GM18505 (cell line): Measurements from ENCODE around the gene PHACTR3.

ENCODE experiments used
- ATAC-seq: cut with Tn5 transposase; IDR thresholded peaks from one replicate; pipeline ENCODE4 v1.9.1; 2021; ENCODE audit not compliant: unreplicated experiment
- POLR2A ChIP-seq: IDR thresholded peaks from 4 replicates; pipeline ENCODE4 v1.6.1; 2011; ENCODE audit warnings: borderline replicate concordance; ENCODE audit not compliant: insufficient read depth, insufficient read length; ENCODE audit errors: extremely low read depth

PHACTR3 gene

DNA sequence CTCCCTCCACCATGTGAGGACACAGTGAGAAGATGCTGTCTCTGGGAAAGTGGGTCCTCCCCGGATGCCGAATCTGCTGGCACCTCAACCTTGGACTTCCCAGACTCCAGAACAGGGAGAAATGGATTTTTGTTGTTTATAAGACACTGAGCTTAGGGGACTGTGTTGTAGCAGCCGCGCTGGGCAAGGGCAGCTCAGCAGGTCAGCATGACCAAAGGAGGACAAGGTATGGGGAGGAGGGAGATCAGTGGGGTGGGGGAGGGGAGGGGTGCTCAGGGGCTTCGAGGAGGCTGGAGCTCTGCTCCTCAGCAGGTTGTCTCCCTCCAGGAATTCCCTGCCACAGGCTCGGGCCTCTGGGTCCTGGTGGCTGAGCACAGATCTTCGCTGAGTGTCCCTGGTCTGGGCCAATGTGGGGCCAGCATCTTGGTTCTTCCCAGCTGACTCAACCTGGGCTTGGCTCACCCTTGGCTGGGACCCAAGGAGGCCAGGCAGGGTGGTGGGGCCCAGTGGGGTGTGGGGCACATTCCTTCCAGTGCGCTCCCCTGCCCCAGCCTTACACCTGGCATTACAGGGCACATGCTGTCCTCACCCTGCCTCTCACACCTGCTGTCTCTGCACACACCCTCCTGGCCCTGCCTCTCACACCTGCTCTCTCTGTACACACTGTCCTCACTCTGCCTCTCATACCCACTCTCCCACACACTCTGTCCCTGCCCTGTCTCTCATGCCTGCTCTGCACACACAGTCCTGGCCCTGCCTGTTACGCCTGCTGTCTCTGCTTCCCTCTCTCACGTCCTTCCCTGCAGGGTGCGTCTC lies 221.8 kb downstream of the PHACTR3 start:
- no peak for TF ChIP-seq POLR2A
- no peak for ATAC-seq

DNA sequence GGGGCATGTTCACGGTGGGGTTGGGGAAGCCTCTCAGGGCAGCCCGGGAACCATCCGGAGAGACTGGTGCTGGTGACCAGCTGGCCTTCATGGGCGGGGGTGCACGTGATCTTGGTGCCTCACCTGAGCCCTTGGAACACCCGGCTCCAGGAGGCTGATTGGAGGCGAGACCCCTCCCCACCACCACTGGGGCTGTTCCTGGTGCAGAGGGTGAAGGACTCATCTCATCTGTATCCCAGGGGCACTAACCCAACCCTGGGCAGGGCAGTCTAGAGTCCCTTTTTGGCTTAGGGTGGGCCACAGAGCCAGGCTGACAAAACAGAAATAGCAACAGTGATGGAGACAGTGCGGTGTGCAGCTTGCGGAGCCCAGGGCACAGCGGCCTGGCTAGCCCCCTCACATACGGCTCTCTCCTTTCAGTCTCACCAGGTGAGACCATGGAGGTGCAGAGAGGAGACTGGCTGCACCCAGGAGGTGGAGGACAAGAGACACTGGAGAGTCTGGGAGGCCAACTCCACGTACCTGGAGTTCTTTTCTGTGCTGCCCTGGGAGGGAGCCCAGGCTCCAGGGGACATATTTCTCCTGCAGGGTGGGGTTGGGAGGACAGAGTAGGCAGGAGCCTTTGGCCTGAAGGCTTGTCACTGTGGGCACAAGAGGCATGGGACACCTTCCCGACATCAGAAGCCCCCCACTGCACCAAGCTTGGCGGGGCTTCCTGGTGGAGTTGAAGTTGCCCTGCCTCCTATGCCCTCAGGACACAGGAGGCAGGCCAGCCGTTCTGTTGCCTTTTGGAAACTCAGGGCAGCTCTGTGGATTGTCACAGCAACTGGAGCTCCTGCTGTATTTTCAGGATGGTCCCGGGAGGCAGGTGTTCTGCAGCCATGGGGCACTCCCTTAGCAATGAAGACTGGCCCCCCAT lies 223.1 kb downstream of the PHACTR3 start:
- TF ChIP-seq POLR2A = no peak
- ATAC-seq = no peak

DNA sequence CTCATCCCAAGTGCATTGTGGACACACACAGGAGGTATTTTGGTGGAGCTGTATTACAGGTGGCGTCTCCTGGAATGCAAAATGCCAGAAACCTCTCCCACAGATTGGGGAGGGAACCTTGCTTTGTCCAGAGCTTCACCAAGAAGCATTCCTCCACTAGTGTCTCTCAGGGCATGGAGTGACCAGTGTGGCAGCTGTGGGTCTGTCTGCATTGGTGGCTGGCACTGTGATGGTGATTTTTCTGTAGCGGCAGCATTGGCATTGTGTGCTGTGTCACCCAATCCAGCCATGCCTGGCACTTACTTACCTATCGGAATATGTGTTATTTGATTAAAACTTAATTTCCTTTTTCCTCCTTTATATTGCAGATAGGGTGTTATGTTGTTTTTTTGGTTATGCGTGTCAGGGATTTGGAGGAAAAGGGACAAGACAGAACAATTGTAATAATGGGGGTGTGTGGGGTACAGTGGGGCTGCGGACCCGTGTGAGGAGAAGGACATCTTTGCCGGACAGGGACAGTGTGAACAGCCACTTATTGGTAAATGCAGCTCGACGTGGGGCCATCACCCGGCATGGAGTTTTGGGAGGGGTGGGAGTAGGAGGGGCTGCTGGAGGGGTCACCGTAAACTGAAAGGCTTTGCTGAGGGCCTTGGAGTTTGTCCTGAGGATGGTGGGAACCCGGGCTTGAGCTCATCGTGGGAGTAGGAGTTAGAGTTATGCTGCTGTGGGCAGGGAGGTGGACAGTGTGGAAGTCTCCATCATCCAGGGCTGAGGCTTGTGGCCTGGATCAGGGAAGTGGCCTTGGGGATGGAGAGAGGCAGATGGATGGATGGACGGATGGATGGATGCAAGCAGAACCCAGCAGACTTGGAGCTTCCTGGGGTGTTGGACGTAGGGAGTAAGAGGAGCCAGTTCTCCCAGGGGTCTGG lies 224.0 kb downstream of the PHACTR3 start:
- ATAC-seq = no peak
- no peak for TF ChIP-seq POLR2A

DNA sequence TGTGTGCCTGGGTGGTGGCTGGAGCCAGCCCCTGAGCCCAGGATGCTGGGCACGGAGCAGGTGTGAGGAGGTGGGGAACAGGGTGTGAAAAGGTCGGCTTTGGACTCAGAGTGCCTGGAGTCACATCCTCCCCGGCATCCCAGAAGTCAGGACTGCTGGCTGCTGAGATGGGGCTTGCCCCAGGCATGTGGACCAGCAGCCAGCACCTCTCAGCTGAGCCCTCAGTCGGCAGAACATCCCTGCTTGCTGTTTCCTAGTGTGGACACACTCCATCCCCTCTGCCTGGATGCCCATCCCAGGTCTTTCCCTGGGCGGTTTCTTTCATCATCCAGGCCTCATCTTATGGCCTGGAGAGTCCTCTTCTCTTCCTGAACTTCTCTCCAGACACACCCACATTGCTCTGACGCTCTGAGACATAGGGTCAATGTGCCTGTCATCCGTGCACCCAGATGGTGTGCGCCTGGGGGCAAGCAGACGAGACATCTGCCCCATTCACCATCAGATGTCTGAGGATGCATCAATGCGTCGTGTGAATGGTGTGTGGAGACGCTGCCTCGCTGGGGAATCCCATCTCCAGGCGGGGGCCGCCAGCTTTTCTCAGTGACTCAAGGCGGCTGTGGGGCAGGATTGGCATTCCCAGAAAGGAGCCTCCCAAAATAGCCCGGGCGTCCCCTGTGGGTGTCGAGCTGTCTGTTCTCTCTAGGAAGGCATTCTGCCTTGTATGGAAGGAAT lies 224.9 kb downstream of the PHACTR3 start:
- no peak for TF ChIP-seq POLR2A
- ATAC-seq = no peak

DNA sequence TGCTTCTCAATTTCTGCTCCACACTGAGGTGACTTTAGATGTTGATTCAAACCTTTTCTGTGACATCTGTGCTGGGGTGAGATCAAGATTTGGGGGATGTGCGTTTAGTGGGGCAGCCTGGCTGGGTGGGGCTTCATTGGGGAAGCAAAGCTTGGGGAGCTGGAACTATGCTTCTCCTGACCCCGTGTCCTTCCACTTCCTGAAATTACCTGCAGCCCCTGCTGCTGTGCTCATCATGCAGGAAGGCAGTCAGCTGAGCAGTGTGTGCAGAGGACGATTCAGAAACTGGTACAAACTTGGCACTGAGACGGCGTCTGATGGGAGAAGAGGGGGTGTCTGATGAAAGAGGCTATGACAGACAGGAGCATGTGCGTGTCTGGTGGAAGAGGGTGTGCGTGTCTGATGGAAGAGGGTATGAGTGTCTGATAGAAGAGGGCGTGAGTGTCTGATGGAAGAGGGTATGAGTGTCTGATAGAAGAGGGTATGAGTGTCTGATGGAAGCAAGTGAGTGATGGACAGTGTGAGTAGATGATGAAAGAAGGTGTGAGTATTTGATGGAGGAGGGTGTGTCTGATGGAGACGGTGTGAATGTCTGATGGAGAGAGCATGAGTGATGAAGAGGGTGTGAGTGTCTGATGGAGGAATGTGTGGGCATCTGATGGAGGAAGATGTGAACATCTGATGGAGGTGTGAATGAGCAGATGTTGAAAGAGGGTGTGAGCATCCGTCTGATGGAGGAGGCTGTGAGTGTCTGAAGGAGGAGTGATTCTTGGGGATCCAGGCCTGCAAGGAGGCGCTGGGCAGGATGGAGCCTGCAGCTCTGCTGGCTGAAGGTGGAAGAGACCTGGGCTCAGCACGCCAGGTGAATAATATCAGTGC lies 225.7 kb downstream of the PHACTR3 start:
- ATAC-seq = no peak
- TF ChIP-seq POLR2A = no peak

DNA sequence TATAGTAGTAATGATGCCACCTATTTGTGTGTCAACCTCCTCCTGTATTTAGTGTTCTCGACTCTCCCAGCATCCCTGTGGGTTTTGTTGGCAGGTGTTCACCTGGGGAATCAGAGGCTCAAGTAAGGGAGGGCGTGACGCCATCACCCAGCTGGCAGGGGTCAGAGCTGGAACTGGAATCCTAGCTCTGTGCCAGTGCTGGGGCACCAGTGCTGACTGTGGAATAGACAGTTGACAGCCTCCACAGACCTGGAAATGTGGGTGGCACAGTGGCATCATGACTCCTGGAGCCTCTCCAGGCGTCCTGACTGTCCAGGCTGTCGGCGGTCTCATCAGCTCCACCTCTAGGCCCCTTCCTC lies 226.3 kb downstream of the PHACTR3 start:
- TF ChIP-seq POLR2A = no peak

DNA sequence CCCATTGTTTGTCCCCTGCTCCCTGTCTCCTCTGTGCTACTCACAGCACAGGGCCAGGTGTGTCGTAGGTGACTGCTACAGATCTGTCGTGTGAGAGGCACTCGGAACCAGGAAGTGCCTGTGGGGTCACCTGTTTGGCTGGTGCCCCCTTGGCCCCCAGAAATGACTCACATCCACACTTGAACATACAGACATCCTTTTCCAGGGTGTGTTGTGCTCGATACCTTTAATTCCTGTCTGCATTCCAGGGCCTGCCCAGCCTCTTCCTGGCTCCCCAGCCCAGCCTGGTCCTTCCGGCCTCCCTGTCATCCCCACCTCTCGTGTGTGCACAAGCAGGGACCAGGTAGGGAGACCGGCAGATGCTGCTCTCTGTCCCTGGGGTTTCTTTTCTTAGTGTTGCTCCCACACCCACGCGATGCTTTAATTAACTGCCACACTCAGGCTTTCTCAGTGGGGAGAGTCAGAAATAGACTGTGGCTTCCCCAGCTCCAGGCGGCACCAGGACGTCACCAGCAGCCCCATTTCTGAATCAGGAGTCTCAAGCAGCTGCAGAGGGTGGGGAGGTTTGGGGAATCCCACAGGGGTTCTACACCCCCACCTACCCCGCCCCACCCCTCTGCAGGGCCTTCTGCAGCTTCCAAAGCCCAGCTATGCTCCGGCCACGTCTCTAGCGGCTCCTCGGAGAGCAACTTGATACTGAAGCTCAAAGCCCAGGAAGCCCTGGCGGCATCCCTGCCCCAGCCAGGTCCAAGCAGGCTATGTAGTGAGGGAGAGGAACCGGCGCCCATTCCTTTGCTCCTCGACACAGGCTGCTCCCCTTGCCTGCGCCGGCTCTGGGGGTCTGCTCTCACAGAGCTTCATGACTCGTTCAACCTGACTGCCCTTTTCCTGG lies 226.9 kb downstream of the PHACTR3 start:
- no peak for ATAC-seq
- TF ChIP-seq POLR2A = no peak

More for the DNA sequence above, 226.3 kb downstream of the PHACTR3 start:
- no peak for ATAC-seq

DNA sequence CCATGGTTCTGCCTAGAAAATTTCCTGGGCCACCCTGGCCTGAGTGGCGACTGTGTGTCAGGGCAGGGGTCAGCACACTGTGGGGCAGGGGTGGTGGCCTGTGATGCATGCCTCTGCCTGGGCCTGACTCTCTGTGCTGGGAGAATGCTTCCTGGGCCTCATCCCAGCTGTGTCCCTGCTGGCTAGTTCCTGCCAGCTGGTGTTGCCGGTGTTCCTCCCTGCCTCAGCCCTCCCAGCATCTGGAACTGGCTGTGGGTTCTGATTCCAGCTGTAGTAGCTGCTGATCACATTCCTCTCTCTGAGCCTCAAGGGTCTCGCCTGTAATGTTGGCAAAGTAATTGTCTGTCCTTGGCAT lies 227.6 kb downstream of the PHACTR3 start:
- no peak for ATAC-seq
- no peak for TF ChIP-seq POLR2A

DNA sequence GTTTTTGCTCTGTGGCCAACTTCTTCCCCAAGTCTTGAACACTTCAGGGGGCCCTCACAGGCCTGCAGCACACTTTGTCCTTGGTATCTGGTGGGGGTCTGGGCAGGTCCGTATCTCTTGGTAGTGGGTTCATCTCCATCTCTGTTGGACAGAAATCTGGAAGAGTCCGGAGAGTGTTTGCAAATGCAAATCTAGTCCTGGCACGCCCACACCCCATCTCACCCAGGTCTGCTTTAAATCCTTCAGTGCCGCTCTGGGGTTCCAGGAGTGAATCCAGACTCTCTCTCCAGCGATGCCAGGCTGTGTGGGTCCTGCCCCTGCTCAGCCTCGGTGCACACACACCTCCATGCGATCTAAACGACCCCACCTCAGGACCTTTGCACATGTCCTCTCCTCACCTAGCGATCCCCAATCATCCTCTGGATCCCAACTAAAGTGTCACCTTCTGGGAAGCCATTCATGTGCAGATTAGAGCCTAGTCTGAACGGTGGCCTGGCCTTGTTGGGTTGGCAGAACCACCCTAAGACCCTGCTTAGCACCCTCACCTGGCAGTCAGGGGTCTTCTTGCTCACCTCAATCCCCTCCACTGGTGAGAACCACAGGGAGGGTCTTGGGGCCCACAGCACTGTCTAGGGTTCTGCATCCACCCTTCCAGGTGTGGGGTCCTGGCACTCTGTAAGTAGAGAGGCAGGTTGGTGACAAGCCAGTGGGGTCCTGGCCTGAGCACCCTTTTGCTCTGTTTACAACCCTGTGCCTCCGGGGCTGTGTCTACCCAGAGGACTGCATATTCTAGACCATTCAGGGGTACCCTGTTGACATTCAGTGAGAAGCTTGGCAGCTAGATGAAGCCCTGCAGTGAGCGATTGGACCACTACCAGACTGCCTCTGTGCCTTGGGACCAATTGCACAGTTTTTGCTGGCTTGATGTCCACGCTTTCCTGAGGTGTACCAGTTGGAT lies 228.3 kb downstream of the PHACTR3 start:
- TF ChIP-seq POLR2A = no peak
- no peak for ATAC-seq

DNA sequence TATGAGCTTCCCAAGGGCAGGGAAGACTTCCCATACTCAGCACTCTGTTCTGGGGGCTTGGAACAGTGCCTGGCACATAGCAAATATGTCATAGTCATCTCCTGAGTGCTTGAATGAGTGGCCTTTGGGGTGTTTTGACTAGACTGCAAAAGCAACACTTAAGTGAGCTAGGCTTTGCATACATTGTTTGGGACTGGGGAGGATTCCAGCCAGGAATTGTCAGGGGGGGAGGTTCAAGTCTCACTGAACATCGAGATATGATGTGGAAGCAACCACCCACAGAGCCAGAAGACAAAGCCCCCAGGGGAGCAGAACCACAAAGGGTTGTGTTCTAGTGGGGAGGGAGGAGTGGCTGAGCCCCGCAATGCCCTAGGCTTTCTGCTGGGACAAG lies 230.7 kb downstream of the PHACTR3 start:
- no peak for TF ChIP-seq POLR2A
- ATAC-seq = no peak
